GM19035 (cell line): Measurements from ENCODE around the gene RPAP2.
"Not testable (repeated sequence)": the region's sequence is repeated elsewhere in the genome, so short reads cannot be mapped to it uniquely, and the experiment has no call there.

Source experiments
- ATAC-seq: cut with Tn5 transposase; IDR thresholded peaks from one replicate; pipeline ENCODE4 v1.9.1; 2021; ENCODE audit not compliant: unreplicated experiment

RPAP2 gene

DNA sequence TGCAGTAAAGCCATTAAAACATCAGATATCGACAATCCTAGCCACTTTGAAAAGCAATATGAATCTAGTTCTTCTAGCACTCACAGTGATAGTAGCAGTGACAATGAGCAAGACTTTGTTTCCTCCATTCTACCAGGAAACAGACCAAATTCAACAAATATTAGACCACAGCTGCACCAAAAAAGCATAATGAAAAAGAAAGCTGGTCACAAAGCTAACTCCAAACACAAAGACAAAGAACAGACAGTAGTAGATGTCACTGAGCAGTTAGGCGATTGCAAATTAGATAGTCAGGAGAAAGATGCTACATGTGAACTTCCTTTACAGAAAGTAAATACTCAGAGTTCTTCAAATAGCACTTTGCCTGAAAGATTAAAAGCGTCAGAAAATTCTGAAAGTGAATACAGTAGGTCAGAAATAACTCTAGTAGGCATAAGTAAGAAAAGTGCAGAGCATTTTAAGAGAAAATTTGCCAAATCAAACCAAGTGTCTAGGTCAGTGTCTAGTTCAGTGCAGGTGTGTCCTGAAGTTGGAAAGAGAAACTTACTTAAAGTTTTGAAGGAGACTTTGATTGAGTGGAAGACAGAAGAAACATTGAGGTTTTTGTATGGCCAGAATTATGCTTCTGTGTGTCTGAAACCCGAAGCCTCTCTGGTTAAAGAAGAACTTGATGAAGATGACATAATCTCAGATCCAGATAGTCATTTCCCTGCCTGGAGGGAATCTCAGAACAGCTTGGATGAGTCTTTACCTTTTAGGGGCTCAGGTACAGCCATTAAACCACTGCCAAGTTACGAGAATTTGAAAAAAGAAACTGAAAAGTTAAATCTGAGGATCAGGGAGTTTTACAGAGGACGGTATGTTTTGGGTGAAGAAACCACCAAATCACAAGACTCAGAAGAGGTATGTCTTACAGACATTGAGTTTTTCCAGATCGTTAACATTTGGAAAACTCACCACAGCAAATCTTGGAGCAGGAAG lies 24.9 kb downstream of the RPAP2 start:
- no peak for ATAC-seq

DNA sequence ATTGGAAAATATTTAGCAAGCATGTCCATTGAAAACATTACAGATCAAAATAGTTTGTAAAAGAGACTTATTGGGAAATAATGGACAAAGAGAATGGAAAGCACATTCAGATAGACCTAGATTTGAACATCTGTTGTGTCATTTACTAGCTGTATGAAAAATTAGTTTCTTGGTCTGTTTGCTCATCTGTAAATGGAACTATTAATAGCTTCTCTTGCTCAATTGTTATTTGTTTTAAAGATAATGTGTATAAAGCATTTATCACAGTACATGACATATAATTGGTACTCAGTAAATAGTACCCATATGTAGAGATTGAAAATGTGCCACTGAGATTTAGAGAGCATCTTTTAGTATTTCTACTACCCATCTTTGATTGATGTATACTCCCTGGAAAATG lies 25.9 kb downstream of the RPAP2 start:
- no peak for ATAC-seq

- no peak for ATAC-seq
Measured at GRCh38 chr1:92326681-92327080, 27.8 kb downstream of the RPAP2 start.

DNA sequence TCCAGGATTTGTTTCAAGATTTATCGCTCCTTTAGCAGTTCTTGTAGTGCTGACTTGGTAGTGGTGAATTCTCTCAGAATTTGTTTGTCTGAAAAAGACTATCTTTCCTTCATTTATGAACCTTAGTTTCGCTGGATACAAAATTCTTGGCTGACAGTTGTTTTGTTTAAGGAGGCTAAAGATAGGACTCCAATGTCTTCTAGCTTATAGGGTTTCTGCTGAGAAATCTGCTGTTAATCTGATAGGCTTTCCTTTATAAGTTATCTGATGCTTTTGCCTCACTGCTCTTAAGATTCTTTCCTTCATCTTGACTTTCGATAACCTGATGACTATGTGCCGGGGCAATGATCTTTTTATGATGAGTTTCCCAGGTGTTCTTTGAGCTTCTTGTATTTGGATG lies 28.9 kb downstream of the RPAP2 start:
- ATAC-seq, result no peak

GRCh38 chr1:92329347-92330129 lies 30.7 kb downstream of the RPAP2 start:
- ATAC-seq, result no peak

- no peak for ATAC-seq
Measured at GRCh38 chr1:92333668-92334067, 34.8 kb downstream of the RPAP2 start.

GRCh38 chr1:92340154-92340553 lies 41.3 kb downstream of the RPAP2 start:
- ATAC-seq, result no peak

DNA sequence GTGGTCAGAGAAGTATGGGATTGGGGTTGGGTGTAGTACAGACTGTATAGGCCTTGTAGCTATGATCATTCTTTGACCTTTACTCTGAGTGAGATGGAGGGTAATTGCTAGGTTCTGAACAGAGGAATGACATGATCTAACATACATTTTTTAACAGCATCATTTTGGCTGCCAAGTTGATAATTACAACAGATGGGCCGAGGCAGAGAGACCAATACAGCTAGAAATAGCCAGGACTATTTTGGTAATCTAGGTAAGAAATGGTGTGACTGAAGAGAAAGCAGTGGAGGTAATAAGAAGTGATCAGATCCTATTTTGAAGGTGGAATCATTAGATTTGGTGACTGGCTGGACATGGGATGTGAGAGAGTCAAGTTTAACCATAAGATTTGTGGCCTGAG lies 43.5 kb downstream of the RPAP2 start:
- no peak for ATAC-seq

DNA sequence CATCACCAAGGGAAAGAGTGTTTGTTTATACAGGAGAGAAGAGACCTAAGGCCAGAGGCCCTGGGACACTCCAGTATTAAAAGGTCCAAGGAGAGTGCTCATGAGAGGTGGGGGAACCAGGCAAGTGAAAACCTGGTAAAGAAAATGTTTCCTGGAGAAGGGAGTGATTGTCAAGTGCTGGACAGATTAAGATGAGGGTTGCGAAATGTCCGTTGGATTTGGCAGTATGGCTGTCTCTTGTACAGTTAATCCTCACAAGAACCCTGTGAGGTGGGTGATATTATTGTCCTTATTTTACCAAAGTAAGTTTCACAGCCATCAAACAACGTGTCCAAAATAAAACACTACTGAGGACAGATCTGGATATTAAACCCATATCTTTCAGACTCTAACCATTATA lies 44.2 kb downstream of the RPAP2 start:
- ATAC-seq, result no peak

DNA sequence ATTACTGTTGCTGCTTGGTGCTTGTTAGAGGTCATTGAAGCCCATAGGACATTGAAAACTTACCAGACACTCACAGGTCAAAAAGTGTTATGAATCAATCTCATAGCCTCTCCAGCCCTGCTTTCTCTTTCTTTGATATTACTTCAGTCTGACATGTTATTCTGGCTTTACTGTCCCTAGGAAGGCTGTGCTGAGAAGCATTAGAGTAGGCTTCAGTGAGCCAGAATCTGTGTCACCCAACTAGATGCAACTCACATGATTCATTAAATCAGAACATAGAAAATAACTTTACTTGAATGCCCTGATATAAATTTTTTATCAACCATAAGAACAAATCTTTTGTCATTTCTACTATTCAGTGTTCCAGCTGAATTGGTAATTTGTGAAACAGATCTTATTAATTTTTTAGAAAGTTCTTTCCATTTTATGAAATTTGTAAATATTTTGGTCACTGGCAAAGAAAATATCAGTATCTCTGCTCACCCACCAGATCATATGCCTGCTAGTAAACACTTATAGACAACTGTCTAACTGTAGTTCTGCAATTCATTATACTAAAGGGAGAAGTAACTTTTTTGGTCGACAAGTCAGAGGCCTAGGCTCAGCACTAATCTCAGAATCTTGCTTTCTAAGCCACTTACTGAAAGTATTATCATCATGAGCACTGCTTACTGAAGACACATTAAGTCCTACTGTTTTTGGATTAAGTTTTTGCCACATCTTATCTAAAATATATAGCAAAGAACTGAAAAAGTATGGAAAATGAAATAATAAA lies 48.2 kb downstream of the RPAP2 start:
- ATAC-seq, result no peak

DNA sequence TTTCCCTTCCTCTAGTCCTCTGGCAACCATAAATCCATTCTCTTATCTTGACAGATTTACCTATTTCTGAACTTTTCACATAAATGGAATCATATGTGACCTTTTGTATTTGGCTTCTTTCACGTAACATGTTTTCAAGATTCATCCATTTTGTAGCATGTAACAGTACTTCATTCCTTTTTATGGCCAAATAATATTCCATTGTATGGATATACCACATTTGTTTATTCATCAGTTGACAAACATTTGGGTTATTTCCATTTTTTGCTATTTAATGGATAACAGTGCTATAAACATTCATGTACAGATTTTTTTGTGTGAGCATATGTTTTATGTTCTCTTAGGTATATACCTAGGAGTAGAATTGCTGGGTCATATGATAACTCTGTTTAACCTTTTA lies 54.0 kb downstream of the RPAP2 start:
- ATAC-seq, result no peak

- no peak for ATAC-seq
Measured at GRCh38 chr1:92354259-92354658, 55.4 kb downstream of the RPAP2 start.

DNA sequence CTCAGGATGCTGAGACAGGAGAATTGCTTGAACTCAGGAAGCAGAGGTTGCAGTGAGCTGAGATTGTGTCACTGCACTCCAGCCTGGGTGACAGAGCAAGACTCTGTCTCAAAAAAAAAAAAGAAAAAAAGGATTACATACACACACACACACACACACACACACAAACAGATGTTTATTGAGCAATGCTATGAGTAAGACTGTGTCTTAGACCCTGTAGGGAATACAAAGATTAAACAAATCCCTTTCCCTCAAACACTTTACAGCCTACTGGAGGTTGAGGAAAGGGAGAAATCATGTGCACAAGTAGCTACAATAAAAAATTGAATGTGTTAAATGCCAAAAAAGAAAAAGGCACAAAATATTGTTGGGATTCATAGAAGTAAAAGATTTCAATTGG lies 58.1 kb downstream of the RPAP2 start:
- no peak for ATAC-seq

DNA sequence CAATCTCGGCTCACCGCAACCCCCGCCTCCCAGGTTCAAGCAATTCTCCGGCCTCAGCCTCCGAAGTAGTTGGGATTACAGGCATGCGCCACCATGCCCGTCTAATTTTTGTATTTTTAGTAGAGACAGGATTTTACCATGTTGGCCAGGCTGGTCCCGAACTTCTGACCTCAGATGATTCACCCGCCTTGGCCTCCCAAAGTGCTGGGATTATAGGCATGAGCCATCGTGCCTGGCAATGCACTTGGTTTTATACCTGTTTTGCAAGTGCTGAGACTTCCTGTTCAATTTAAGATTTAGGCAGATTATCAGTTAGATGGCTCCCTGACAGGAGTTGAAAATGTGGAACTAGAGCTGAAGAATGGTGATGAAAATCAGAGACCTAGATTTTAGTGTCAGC lies 60.5 kb downstream of the RPAP2 start:
- not testable (repeated sequence) for ATAC-seq

DNA sequence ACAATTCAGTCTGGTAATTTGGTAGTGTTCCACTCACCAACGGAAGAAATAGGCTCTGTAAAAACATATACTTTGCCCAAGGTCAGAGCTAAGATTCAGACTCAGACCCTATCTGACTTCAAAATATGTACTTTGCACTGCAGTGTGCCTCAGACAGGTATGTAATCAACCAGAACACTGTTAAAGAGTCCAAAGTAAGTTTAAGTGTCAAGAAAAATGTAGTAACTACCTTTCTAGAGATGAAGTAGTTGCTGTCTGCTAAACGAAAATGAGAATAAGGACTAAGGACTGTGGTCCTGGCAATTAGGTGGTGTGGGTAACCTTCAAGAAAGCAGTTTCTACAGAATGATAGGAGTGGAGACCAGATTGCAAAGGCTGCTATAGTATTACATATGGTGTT lies 61.1 kb downstream of the RPAP2 start:
- ATAC-seq, result no peak

- no peak for ATAC-seq
Measured at GRCh38 chr1:92362970-92363369, 64.1 kb downstream of the RPAP2 start.

- no peak for ATAC-seq
Measured at GRCh38 chr1:92363401-92363800, 64.5 kb downstream of the RPAP2 start.

DNA sequence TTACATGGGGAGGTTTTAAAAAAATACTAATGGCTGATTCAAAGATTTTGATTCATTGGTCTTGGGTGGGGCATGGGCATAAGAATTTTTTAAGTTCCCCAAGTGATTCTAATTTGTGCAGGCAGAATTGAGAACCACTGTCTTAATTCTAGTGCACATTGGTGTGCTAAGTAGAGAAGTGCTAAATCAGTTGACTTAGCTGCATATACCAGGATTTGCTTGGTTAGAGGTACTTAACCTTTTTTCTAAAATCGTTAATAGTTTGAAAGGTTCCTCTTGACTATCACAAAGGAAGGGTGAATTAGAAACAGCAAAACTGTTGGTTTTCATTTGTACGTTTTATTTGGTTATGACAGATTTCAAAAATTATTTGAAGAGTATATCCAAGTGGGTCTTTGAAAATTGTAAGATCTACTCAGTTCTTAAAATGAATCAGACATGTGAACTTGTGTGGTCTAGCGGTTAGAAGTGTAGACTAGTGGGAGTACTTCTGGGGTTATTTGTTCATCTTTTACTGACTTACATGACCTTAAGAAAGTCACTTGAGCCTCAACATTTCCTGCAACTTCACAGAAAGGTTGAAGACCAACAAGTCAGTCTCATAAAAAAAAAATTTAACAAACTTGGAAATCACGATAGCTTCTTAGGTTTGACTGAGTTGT lies 66.7 kb downstream of the RPAP2 start:
- no peak for ATAC-seq

DNA sequence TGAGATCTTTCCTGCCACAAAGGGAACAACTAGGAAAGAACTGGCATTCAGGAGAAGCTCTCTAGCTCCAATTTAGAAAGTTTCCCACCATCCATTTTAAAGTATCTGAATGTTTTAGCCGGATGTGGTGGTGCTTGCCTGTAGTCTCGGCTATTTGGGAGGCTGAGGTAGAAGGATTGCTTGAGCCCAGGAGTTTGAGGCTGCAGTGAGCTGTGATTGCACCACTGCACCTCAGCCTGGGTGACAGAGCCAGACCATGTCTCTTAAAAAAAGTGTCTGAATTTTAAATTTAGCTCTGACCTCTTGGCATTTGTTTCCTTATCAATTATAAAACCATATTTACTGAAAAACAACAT lies 67.2 kb downstream of the RPAP2 start:
- ATAC-seq, result no peak

DNA sequence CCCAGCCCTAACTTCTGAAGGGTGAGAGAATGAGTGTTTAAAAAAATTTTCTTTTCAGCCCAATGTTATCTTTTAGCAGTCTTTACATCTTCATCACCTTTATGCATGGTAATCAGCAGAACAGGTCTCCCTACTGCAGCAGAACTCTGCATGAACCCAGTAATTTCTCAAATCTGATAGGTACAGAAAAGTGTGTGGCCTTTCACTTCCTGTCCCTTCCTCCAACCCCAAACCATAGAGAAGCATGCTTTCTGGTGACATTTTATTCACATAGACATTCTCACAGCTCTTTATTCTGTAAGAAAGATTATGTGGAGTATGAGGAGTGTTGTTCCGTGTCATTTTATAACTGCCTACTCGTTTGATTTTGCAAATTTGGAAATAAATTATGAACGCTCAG lies 68.6 kb downstream of the RPAP2 start:
- ATAC-seq, result peak; percentile 45

GRCh38 chr1:92372164-92372563 lies 73.3 kb downstream of the RPAP2 start:
- no peak for ATAC-seq
